Panc1 (cell line): ENCODE data around the gene GPR26. TPM values are rescaled to one million over a fixed set of nuclear protein-coding genes. Genes with fewer than 3 reads are reported as not detected.

Experiments
- ATAC-seq: fragments of 200-7000 bp; cut with Tn5 transposase; 2 replicates; pipeline ENCODE4 v1.9.1; 2020; ENCODE audit warnings: mild to moderate bottlenecking, moderate library complexity
- BruUV-seq: library from RNA; stranded (reverse); fragments of 400-500 nt; replicated peaks from 2 replicates; lab custom pipeline; 2021; lab: Mats Ljungman, UMichigan
- CTCF ChIA-PET: fragments of 300-600 bp; sonication (Branson Sonifier 250); formaldehyde crosslinking; loops from one replicate; lab custom pipeline; 2022; ENCODE audit warnings: antibody characterized with exemption; lab: Charles Lee
- POLR2A ChIA-PET: fragments of 300-600 bp; sonication (Branson Sonifier 250); formaldehyde crosslinking; loops from one replicate; lab custom pipeline; 2022; ENCODE audit warnings: antibody characterized with exemption; lab: Charles Lee
- DNase-seq: peaks from one replicate; pipeline ENCODE4 v3.0.0-alpha.2; 2010; ENCODE audit warnings: low read depth, low spot score
- H3K27ac ChIP-seq: 2 replicates; pipeline ENCODE4 v1.5.1; 2011; ENCODE audit warnings: mild to moderate bottlenecking, low read length, inconsistent platforms
- H3K27me3 ChIP-seq: fragments of 200-500 bp; sonication (Bioruptor generic); 2 replicates; pipeline ENCODE4 v1.6.0; 2014; ENCODE audit warnings: low read length, inconsistent platforms; ENCODE audit not compliant: control insufficient read depth, insufficient read depth
- H3K36me3 ChIP-seq: fragments of 200-500 bp; sonication (Bioruptor generic); 2 replicates; pipeline ENCODE4 v1.5.1; 2014; ENCODE audit warnings: inconsistent platforms, mild to moderate bottlenecking, low read length, moderate library complexity; ENCODE audit not compliant: control insufficient read depth, insufficient read depth
- H3K4me1 ChIP-seq: 2 replicates; pipeline ENCODE4 v1.5.1; 2011; ENCODE audit warnings: inconsistent platforms, mild to moderate bottlenecking, low read length, moderate library complexity; ENCODE audit not compliant: control insufficient read depth, insufficient read depth
- H3K4me3 ChIP-seq, 2 experiments: 2 replicates each; pipeline ENCODE4 v1.5.1; 2011 to 2012; ENCODE audit warnings: low read depth in 2 of 2, low read length in 2 of 2, mild to moderate bottlenecking in 2 of 2, inconsistent platforms in 1 of 2, moderate library complexity in 1 of 2
- H3K9me3 ChIP-seq: fragments of 200-500 bp; sonication (Bioruptor generic); 2 replicates; pipeline ENCODE4 v1.5.1; 2014; ENCODE audit warnings: low read depth, mild to moderate bottlenecking, inconsistent platforms, low read length, moderate library complexity; ENCODE audit not compliant: control insufficient read depth, insufficient read depth
- CTCF ChIP-seq: fragments of 450-650 bp; IDR thresholded peaks from 2 replicates; pipeline ENCODE4 v1.5.1; 2017; ENCODE audit warnings: mild to moderate bottlenecking
- POLR2AphosphoS5 ChIP-seq: IDR thresholded peaks from 2 replicates; pipeline ENCODE4 v1.6.1; 2012; ENCODE audit warnings: mild to moderate bottlenecking, low read depth, low read length, moderate library complexity
- REST ChIP-seq, 2 experiments: IDR thresholded peaks; 2 replicates each; pipeline ENCODE4 v1.6.1; 2011 to 2012; ENCODE audit warnings: low read depth in 2 of 2, control low read depth in 1 of 2, low read length in 1 of 2, mild to moderate bottlenecking in 1 of 2, moderate library complexity in 1 of 2; ENCODE audit not compliant: insufficient read depth in 1 of 2
- SIN3A ChIP-seq: IDR thresholded peaks from 2 replicates; pipeline ENCODE4 v1.6.1; 2012; ENCODE audit warnings: low read depth, mild to moderate bottlenecking, low read length, moderate library complexity, borderline replicate concordance; ENCODE audit not compliant: insufficient read depth
- TCF7L2 ChIP-seq: IDR thresholded peaks from 2 replicates; pipeline ENCODE4 v1.6.1; 2011; ENCODE audit warnings: mild to moderate bottlenecking, low read depth, low read length, inconsistent platforms
- in situ Hi-C: cut with HindIII; loops from 2 replicates; pipeline ENCODE4 v1.10.0; 2016; ENCODE audit warnings: low sequenced_read_pairs, low pct_unique_long_range_greater_than_20kb
- intact Hi-C: fragments of 100-400 bp; cut with micrococcal nuclease; formaldehyde crosslinking; loops from one replicate; pipeline ENCODE4 v1.10.0; 2022; ENCODE audit not compliant: unreplicated experiment
- total RNA-seq: library from RNA; stranded (reverse); gene quantifications from one replicate; pipeline ENCODE4 v1.2.1, GENCODE V29; 2021; ENCODE audit not compliant: unreplicated experiment

Gene GPR26
- total RNA-seq, 1 experiment from 2014 or later = not detected

- TF ChIP-seq REST (IDR thresholded peaks at IDR 0.05; ENCODE audit: insufficient read depth in 1 of 2, low read depth in 2 of 2, low read length in 1 of 2) (no peak), POLR2AphosphoS5 (no peak), SIN3A (no peak), TCF7L2 (no peak)
- no TSS peak for BruUV-seq
- intact Hi-C loops (no loop called here), in situ Hi-C loops (no loop called here)
- DNase-seq (no peak), ATAC-seq (no peak)
- no peaks in the 10 kb centered on the region for H3K36me3 ChIP-seq
- no peak overlapping the region for H3K4me3 ChIP-seq
- H3K4me1 ChIP-seq = no peaks in the 10 kb centered on the region
- no peak overlapping the region for H3K27ac ChIP-seq
- peaks cover 29% of the 10 kb centered on the region for H3K27me3 ChIP-seq
- POLR2A ChIA-PET = no interaction called here
- CTCF ChIA-PET = no interaction called here
- no peaks in the 10 kb centered on the region for H3K9me3 ChIP-seq
Measured at GRCh38 chr10:123645615-123646014, 20.5 kb upstream of the GPR26 start.

- Histone ChIP-seq H3K27ac (no peak overlapping the region), H3K36me3 (no peaks in the 10 kb centered on the region), H3K4me3 (no peak overlapping the region), H3K27me3 (peaks cover 21% of the 10 kb centered on the region), H3K9me3 (no peaks in the 10 kb centered on the region), H3K4me1 (no peaks in the 10 kb centered on the region)
- ChIA-PET CTCF (no interaction called here), POLR2A (no interaction called here)
- in situ Hi-C loops = no loop called here
- intact Hi-C loops = no loop called here
- no peak for DNase-seq
- TF ChIP-seq REST (IDR thresholded peaks at IDR 0.05; ENCODE audit: insufficient read depth in 1 of 2, low read depth in 2 of 2, low read length in 1 of 2) = no peak
- TF ChIP-seq SIN3A = no peak
- TF ChIP-seq TCF7L2 = no peak
- no peak for TF ChIP-seq POLR2AphosphoS5
- no peak for TF ChIP-seq CTCF
- no TSS peak for BruUV-seq
- ATAC-seq = no peak
Measured at GRCh38 chr10:123648595-123648994, 17.6 kb upstream of the GPR26 start.
